ENCODE data around the gene STEAP3. TPM values are rescaled to one million over a fixed set of nuclear protein-coding genes. Genes with fewer than 3 reads are reported as not detected.

Gene STEAP3
- total RNA-seq, 1 donor from 2014 or later: 2.1 TPM

DNA sequence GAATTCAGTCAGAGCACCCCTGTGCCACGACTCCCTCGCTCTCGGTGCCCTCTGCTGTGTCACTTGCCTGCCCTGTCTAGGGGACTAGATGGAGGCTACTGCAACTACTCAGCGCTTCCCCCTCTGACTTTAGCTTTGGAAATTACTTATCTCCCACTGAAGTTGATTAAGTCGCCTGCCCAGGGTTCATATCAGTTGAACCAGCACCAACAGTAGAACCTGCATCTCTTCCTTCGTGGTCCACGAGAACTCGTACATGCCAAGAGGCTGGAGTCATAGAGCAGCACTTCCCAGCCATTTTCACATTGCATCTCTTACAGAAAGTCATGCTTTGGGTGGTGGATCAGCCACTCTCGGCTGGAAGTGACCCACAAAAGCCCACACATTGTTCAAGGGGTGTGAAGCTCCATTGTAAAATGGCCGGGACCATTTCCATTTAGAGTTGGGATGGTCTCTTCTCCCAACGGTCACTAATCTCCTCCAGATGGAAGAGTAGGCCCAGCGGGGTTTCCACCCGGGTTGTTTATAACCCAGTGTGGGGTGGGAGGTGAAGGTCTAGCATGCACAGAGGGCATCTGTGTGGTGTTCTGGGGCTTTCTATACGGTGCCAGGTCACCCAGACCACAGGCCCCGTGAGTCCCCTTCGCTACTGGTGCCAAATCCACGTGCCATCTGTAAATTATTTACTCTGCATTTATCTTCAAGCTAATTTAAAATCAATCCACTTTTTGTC is 38.0 kb downstream of the STEAP3 start:
- Mint-ChIP-seq H3K4me1 (ENCODE audit: low read depth, unreplicated experiment) (peaks cover 2% of the 10 kb centered on the region), H3K36me3 (ENCODE audit: unreplicated experiment) (no peaks in the 10 kb centered on the region), H3K9me3 (ENCODE audit: unreplicated experiment) (no peaks in the 10 kb centered on the region), H3K4me3 (ENCODE audit: unreplicated experiment) (no peak overlapping the region), H3K27me3 (ENCODE audit: unreplicated experiment) (no peaks in the 10 kb centered on the region), H3K27ac (ENCODE audit: unreplicated experiment) (no peak overlapping the region)
- TF ChIP-seq, protein P1, sequence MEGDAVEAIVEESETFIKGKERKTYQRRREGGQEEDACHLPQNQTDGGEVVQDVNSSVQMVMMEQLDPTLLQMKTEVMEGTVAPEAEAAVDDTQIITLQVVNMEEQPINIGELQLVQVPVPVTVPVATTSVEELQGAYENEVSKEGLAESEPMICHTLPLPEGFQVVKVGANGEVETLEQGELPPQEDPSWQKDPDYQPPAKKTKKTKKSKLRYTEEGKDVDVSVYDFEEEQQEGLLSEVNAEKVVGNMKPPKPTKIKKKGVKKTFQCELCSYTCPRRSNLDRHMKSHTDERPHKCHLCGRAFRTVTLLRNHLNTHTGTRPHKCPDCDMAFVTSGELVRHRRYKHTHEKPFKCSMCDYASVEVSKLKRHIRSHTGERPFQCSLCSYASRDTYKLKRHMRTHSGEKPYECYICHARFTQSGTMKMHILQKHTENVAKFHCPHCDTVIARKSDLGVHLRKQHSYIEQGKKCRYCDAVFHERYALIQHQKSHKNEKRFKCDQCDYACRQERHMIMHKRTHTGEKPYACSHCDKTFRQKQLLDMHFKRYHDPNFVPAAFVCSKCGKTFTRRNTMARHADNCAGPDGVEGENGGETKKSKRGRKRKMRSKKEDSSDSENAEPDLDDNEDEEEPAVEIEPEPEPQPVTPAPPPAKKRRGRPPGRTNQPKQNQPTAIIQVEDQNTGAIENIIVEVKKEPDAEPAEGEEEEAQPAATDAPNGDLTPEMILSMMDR (IDR thresholded peaks at IDR 0.05; ENCODE audit: partially characterized antibody, unreplicated experiment): no peak
- DNase-seq: no peak

DNA sequence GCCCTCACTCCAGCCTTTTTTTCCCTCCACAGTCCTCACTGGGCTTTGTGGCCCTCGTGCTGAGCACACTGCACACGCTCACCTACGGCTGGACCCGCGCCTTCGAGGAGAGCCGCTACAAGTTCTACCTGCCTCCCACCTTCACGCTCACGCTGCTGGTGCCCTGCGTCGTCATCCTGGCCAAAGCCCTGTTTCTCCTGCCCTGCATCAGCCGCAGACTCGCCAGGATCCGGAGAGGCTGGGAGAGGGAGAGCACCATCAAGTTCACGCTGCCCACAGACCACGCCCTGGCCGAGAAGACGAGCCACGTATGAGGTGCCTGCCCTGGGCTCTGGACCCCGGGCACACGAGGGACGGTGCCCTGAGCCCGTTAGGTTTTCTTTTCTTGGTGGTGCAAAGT is 39.4 kb downstream of the STEAP3 start:
- H3K9me3 Mint-ChIP-seq (ENCODE audit: unreplicated experiment): no peaks in the 10 kb centered on the region
- H3K27ac Mint-ChIP-seq (ENCODE audit: unreplicated experiment): no peak overlapping the region
- DNase-seq: no peak
- H3K27me3 Mint-ChIP-seq (ENCODE audit: unreplicated experiment): no peaks in the 10 kb centered on the region
- H3K36me3 Mint-ChIP-seq (ENCODE audit: unreplicated experiment): no peaks in the 10 kb centered on the region
- TF ChIP-seq, protein P1 (IDR thresholded peaks at IDR 0.05; ENCODE audit: partially characterized antibody, unreplicated experiment): no peak
- no peak overlapping the region for H3K4me3 Mint-ChIP-seq (ENCODE audit: unreplicated experiment)
- peaks cover 1% of the 10 kb centered on the region for H3K4me1 Mint-ChIP-seq (ENCODE audit: low read depth, unreplicated experiment)

DNA sequence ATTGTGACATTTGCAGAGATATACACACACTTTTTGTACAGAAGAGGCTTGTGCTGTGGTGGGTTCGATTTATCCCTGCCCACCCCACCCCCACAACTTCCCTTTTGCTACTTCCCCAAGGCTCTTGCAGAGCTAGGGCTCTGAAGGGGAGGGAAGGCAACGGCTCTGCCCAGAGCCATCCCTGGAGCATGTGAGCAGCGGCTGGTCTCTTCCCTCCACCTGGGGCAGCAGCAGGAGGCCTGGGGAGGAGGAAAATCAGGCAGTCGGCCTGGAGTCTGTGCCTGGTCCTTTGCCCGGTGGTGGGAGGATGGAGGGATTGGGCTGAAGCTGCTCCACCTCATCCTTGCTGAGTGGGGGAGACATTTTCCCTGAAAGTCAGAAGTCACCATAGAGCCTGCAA is 40.0 kb downstream of the STEAP3 start:
- TF ChIP-seq, protein P1 (IDR thresholded peaks at IDR 0.05; ENCODE audit: partially characterized antibody, unreplicated experiment): no peak
- no peak for DNase-seq
- H3K4me3 Mint-ChIP-seq (ENCODE audit: unreplicated experiment): no peak overlapping the region

DNA sequence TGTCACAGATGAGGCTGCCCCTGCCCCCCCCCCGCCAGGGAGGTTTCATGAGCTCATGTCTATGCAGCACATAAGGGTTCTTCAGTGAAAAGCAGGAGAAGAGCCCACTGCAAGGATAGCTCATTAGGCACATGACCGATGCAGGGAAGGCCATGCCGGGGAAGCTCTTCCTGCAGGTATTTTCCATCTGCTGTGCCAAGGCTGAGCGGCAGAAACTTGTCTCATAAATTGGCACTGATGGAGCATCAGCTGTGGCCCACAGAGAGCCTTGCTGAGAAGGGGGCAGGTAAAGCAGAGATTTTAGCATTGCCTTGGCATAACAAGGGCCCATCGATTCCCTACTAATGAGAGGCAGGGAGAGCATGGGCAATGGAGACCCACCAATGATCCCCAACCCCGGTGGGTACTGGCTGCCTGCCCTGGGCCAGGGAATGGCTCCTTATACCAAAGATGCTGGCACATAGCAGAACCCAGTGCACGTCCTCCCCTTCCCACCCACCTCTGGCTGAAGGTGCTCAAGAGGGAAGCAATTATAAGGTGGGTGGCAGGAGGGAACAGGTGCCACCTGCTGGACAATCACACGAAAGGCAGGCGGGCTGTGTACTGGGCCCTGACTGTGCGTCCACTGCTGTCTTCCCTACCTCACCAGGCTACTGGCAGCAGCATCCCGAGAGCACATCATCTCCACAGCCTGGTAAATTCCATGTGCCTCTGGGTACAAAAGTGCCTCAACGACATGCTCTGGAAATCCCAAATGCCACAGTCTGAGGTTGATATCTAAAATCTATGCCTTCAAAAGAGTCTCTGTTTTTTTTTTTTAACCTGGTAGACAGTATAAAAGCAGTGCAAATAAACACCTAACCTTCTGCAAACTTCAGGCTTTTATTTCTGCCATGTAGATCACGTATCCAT is 41.4 kb downstream of the STEAP3 start:
- no peak overlapping the region for H3K4me3 Mint-ChIP-seq (ENCODE audit: unreplicated experiment)
- H3K27ac Mint-ChIP-seq (ENCODE audit: unreplicated experiment): no peak overlapping the region
- H3K36me3 Mint-ChIP-seq (ENCODE audit: unreplicated experiment): no peaks in the 10 kb centered on the region
- H3K4me1 Mint-ChIP-seq (ENCODE audit: low read depth, unreplicated experiment): peaks cover 1% of the 10 kb centered on the region
- H3K27me3 Mint-ChIP-seq (ENCODE audit: unreplicated experiment): no peaks in the 10 kb centered on the region
- DNase-seq: peak; percentile 67
- H3K9me3 Mint-ChIP-seq (ENCODE audit: unreplicated experiment): no peaks in the 10 kb centered on the region
- TF ChIP-seq, protein P1 (IDR thresholded peaks at IDR 0.05; ENCODE audit: partially characterized antibody, unreplicated experiment): peak; percentile 82

More for the DNA sequence above, 40.0 kb downstream of the STEAP3 start:
- H3K36me3 Mint-ChIP-seq (ENCODE audit: unreplicated experiment): no peaks in the 10 kb centered on the region
- H3K27me3 Mint-ChIP-seq (ENCODE audit: unreplicated experiment): no peaks in the 10 kb centered on the region
- H3K4me1 Mint-ChIP-seq (ENCODE audit: low read depth, unreplicated experiment): peaks cover 1% of the 10 kb centered on the region
- no peaks in the 10 kb centered on the region for H3K9me3 Mint-ChIP-seq (ENCODE audit: unreplicated experiment)
- H3K27ac Mint-ChIP-seq (ENCODE audit: unreplicated experiment): no peak overlapping the region

DNA sequence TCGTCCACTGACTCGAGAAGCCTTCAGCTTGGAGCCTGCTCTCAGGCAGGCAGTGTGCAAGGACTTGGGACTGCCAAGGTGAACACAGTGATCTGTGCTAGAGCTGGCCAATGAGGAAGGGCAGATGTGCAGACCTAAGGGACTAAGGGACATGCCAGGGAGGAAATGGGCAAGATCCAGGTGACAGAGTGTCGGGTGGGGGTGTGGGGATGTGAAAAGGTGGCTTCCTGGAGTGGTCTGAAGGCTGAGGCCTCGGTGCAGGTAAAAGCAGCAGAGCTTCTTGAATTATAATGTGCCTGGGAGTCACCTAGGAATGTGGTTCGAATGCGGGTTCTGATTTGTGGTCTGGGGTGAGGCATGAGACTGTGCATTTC is 42.0 kb downstream of the STEAP3 start:
- Mint-ChIP-seq H3K9me3 (ENCODE audit: unreplicated experiment) (no peaks in the 10 kb centered on the region), H3K4me3 (ENCODE audit: unreplicated experiment) (no peak overlapping the region), H3K27me3 (ENCODE audit: unreplicated experiment) (no peaks in the 10 kb centered on the region), H3K4me1 (ENCODE audit: low read depth, unreplicated experiment) (peaks cover 1% of the 10 kb centered on the region), H3K27ac (ENCODE audit: unreplicated experiment) (no peak overlapping the region), H3K36me3 (ENCODE audit: unreplicated experiment) (no peaks in the 10 kb centered on the region)
- TF ChIP-seq, protein P1 (IDR thresholded peaks at IDR 0.05; ENCODE audit: partially characterized antibody, unreplicated experiment): no peak
- no peak for DNase-seq
